IMR-90 (cell line): ENCODE measurements around the gene RXFP1. TPM values are rescaled to one million over a fixed set of nuclear protein-coding genes. Genes with fewer than 3 reads are reported as not detected.

Experiments
- ATAC-seq: fragments of 200-7000 bp; cut with Tn5 transposase; 2 replicates; pipeline ENCODE4 v1.9.1; 2020; ENCODE audit warnings: low read depth, mild to moderate bottlenecking, moderate library complexity
- BruUV-seq: library from RNA; stranded (reverse); fragments of 400-500 nt; replicated peaks from 2 replicates; lab custom pipeline; 2021; lab: Mats Ljungman, UMichigan
- CTCF ChIA-PET: fragments of 300-600 bp; formaldehyde crosslinking; extraction: SDS; loops from one replicate; lab custom pipeline; 2021; ENCODE audit warnings: antibody characterized with exemption; lab: Yijun Ruan, JAX
- POLR2A ChIA-PET: fragments of 300-600 bp; sonication (Branson Sonifier 250); formaldehyde crosslinking; loops from one replicate; lab custom pipeline; 2022; ENCODE audit warnings: antibody characterized with exemption; ENCODE audit not compliant: unreplicated experiment; lab: Charles Lee
- DNase-seq: peaks from one replicate; pipeline ENCODE4 v3.0.0; 2013
- H2AFZ ChIP-seq: replicated peaks from 2 replicates; pipeline ENCODE3; 2013; ENCODE audit warnings: low read length, mild to moderate bottlenecking; ENCODE audit not compliant: poor library complexity
- H2AK5ac ChIP-seq: 2 replicates; pipeline ENCODE4 v1.6.1; 2013; ENCODE audit warnings: low read depth, low read length, inconsistent platforms
- H2AK9ac ChIP-seq: replicated peaks from 2 replicates; pipeline ENCODE3; 2013; ENCODE audit warnings: mild to moderate bottlenecking, low read depth, low read length, moderate library complexity; ENCODE audit not compliant: poor library complexity
- H2BK120ac ChIP-seq: 2 replicates; pipeline ENCODE4 v1.6.1; 2013; ENCODE audit warnings: low read depth, low read length, inconsistent platforms
- H2BK15ac ChIP-seq: 3 replicates; pipeline ENCODE4 v1.6.1; 2013; ENCODE audit warnings: low read depth, low read length, inconsistent platforms
- H2BK20ac ChIP-seq: 2 replicates; pipeline ENCODE4 v1.6.1; 2013; ENCODE audit warnings: low read depth, mild to moderate bottlenecking, inconsistent platforms, low read length, moderate library complexity
- H2BK5ac ChIP-seq: 2 replicates; pipeline ENCODE4 v1.6.1; 2013; ENCODE audit warnings: mild to moderate bottlenecking, low read depth, low read length, inconsistent platforms; ENCODE audit not compliant: poor library complexity, severe bottlenecking
- H3K14ac ChIP-seq: replicated peaks from 2 replicates; pipeline ENCODE4 v1.6.1; 2013; ENCODE audit warnings: low read depth, low read length, inconsistent platforms
- H3K18ac ChIP-seq: 2 replicates; pipeline ENCODE4 v1.6.1; 2013; ENCODE audit warnings: low read depth, low read length, control low read depth
- H3K23ac ChIP-seq: 2 replicates; pipeline ENCODE4 v1.6.1; 2013; ENCODE audit warnings: low read depth, low read length, inconsistent platforms
- H3K27ac ChIP-seq: 2 replicates; pipeline ENCODE4 v1.5.1; 2013; ENCODE audit warnings: mild to moderate bottlenecking, control low read depth, low read length; ENCODE audit not compliant: insufficient read depth
- H3K27me3 ChIP-seq: 2 replicates; pipeline ENCODE4 v1.6.1; 2013; ENCODE audit warnings: low read length; ENCODE audit not compliant: control insufficient read depth, insufficient read depth
- H3K36me3 ChIP-seq: 2 replicates; pipeline ENCODE4 v1.6.1; 2013; ENCODE audit warnings: low read length, mixed read lengths; ENCODE audit not compliant: control insufficient read depth, insufficient read depth
- H3K4ac ChIP-seq: 2 replicates; pipeline ENCODE4 v1.6.1; 2013; ENCODE audit warnings: low read depth, low read length, inconsistent platforms
- H3K4me1 ChIP-seq: 2 replicates; pipeline ENCODE4 v1.6.1; 2013; ENCODE audit warnings: low read length, mixed read lengths; ENCODE audit not compliant: control insufficient read depth, insufficient read depth
- H3K4me2 ChIP-seq: 2 replicates; pipeline ENCODE4 v1.6.1; 2013; ENCODE audit warnings: low read depth, mild to moderate bottlenecking, control low read depth, low read length, moderate library complexity
- H3K4me3 ChIP-seq: 2 replicates; pipeline ENCODE4 v1.5.1; 2013; ENCODE audit warnings: low read depth, mild to moderate bottlenecking, control low read depth, low read length, moderate library complexity; ENCODE audit not compliant: insufficient read depth
- H3K56ac ChIP-seq: 2 replicates; pipeline ENCODE4 v1.6.1; 2013; ENCODE audit warnings: low read length, inconsistent platforms; ENCODE audit not compliant: insufficient read depth; ENCODE audit errors: extremely low read depth
- H3K79me1 ChIP-seq, 2 experiments: 2 replicates each; pipeline ENCODE4 v1.6.1; 2013; ENCODE audit warnings: low read length in 2 of 2, inconsistent platforms in 1 of 2, low read depth in 1 of 2
- H3K9ac ChIP-seq: 2 replicates; pipeline ENCODE4 v1.6.1; 2013; ENCODE audit warnings: low read depth, low read length, control low read depth
- H3K9me1 ChIP-seq: 2 replicates; pipeline ENCODE4 v1.6.1; 2013; ENCODE audit warnings: low read length, inconsistent platforms; ENCODE audit not compliant: insufficient read depth
- H3K9me3 ChIP-seq: 2 replicates; pipeline ENCODE4 v1.6.1; 2013; ENCODE audit warnings: low read length; ENCODE audit not compliant: control insufficient read depth, insufficient read depth
- H4K20me1 ChIP-seq: 2 replicates; pipeline ENCODE4 v1.6.1; 2013; ENCODE audit warnings: low read length, inconsistent platforms; ENCODE audit not compliant: insufficient read depth
- H4K5ac ChIP-seq: 2 replicates; pipeline ENCODE4 v1.6.1; 2013; ENCODE audit warnings: mild to moderate bottlenecking, low read depth, low read length, control low read depth
- H4K8ac ChIP-seq, 2 experiments: 2 replicates each; pipeline ENCODE4 v1.6.1; 2013; ENCODE audit warnings: low read depth in 2 of 2, low read length in 2 of 2, control low read depth in 1 of 2, inconsistent platforms in 1 of 2
- H4K91ac ChIP-seq: 2 replicates; pipeline ENCODE4 v1.6.1; 2013; ENCODE audit warnings: low read depth, low read length, inconsistent platforms; ENCODE audit not compliant: insufficient read depth
- BHLHE40 ChIP-seq: fragments of 150-350 bp; IDR thresholded peaks from 2 replicates; pipeline ENCODE4 v1.6.1; 2016; ENCODE audit warnings: mild to moderate bottlenecking, low read depth, low read length
- CEBPB ChIP-seq: IDR thresholded peaks from 2 replicates; pipeline ENCODE4 v1.6.1; 2012; ENCODE audit warnings: low read depth, low read length, improper control_type of control experiment
- CHD1 ChIP-seq: IDR thresholded peaks from 2 replicates; pipeline ENCODE4 v1.6.1; 2012; ENCODE audit warnings: low read depth, low read length, improper control_type of control experiment
- FOS ChIP-seq: fragments of 150-350 bp; IDR thresholded peaks from 2 replicates; pipeline ENCODE4 v1.6.1; 2016; ENCODE audit warnings: low read depth, low read length
- MAFK ChIP-seq: IDR thresholded peaks from 2 replicates; pipeline ENCODE4 v1.6.1; 2012; ENCODE audit warnings: low read depth, low read length, improper control_type of control experiment
- MAZ ChIP-seq: IDR thresholded peaks from 2 replicates; pipeline ENCODE4 v1.6.1; 2012; ENCODE audit warnings: low read depth, mild to moderate bottlenecking, low read length, improper control_type of control experiment, moderate library complexity, borderline replicate concordance
- MXI1 ChIP-seq: IDR thresholded peaks from 2 replicates; pipeline ENCODE4 v1.6.1; 2012; ENCODE audit warnings: low read depth, mild to moderate bottlenecking, low read length, moderate library complexity, borderline replicate concordance
- NFE2L2 ChIP-seq: fragments of 150-350 bp; IDR thresholded peaks from 2 replicates; pipeline ENCODE4 v1.6.1; 2016; ENCODE audit warnings: low read depth, mild to moderate bottlenecking, low read length
- POLR2A ChIP-seq: IDR thresholded peaks from 2 replicates; pipeline ENCODE4 v1.6.1; 2012; ENCODE audit warnings: mild to moderate bottlenecking, low read depth, low read length
- RAD21 ChIP-seq: IDR thresholded peaks from 2 replicates; pipeline ENCODE4 v1.6.1; 2012; ENCODE audit warnings: low read length, improper control_type of control experiment
- RCOR1 ChIP-seq: IDR thresholded peaks from 2 replicates; pipeline ENCODE4 v1.6.1; 2012; ENCODE audit warnings: mild to moderate bottlenecking, low read length, improper control_type of control experiment; ENCODE audit not compliant: insufficient replicate concordance
- RFX5 ChIP-seq: IDR thresholded peaks from 2 replicates; pipeline ENCODE4 v1.8.0; 2012; ENCODE audit warnings: low read depth, mild to moderate bottlenecking, low read length, moderate library complexity
- SMC3 ChIP-seq: fragments of 150-350 bp; IDR thresholded peaks from 2 replicates; pipeline ENCODE4 v1.6.1; 2016; ENCODE audit warnings: low read depth, mild to moderate bottlenecking, antibody characterized with exemption, low read length, moderate library complexity
- WGBS, 2 experiments: methylation state at CpG; one replicate each; pipeline versions ENCODE4 v1.1.5 to v1.1.7; 2013; ENCODE audit warnings: missing lambda C conversion rate in 2 of 2; ENCODE audit not compliant: insufficient read length in 1 of 2; ENCODE audit errors: extremely low coverage in 2 of 2; 5-methylcytosine and 5-hydroxymethylcytosine counted together
- dilution Hi-C: fragments of 300-500 bp; cut with HindIII; formaldehyde crosslinking; loops from one replicate; pipeline ENCODE4 v1.14.3; 2018; ENCODE audit warnings: low sequenced_read_pairs; ENCODE audit not compliant: unreplicated experiment
- in situ Hi-C: fragments of 300-500 bp; cut with MboI; formaldehyde crosslinking; loops from 3 replicates; pipeline ENCODE4 v1.14.3; 2019; ENCODE audit warnings: low sequenced_read_pairs, inconsistent platforms, mixed read lengths
- intact Hi-C: fragments of 100-400 bp; cut with micrococcal nuclease; formaldehyde crosslinking; loops from 2 replicates; pipeline ENCODE4 v1.10.0; 2022
- polyA plus RNA-seq, 3 experiments: library from polyadenylated mRNA; depleted of rRNA; stranded (reverse); fragments of >200 nt; gene quantifications; 2 replicates each; pipeline ENCODE4 v1.2.3, GENCODE V29; 2012; ENCODE audit warnings: low replicate concordance in 1 of 3
- total RNA-seq: library from RNA; depleted of rRNA; stranded (reverse); fragments of >200 nt; gene quantifications from 2 replicates; pipeline ENCODE4 v1.2.3, GENCODE V29; 2012
- TF ChIP-seq, protein P1 (sequence below): fragments of 150-350 bp; IDR thresholded peaks from 2 replicates; pipeline ENCODE4 v1.6.1; 2017; ENCODE audit warnings: mild to moderate bottlenecking, antibody characterized with exemption, low read length, low read depth
- TF ChIP-seq, protein P2 (sequence below): fragments of 150-350 bp; IDR thresholded peaks from 2 replicates; pipeline ENCODE4 v1.6.1; 2016; ENCODE audit warnings: low read depth, mild to moderate bottlenecking, low read length, moderate library complexity, borderline replicate concordance
- TF ChIP-seq, protein P3 (sequence below): conservative IDR thresholded peaks from 2 replicates; pipeline ENCODE4 v1.5.1; 2012; ENCODE audit warnings: mild to moderate bottlenecking, low read depth, low read length, improper control_type of control experiment

Gene RXFP1
- total and polyA plus RNA-seq, 2 of the 4 experiments (the other 2 are of a cell fraction): not detected

DNA sequence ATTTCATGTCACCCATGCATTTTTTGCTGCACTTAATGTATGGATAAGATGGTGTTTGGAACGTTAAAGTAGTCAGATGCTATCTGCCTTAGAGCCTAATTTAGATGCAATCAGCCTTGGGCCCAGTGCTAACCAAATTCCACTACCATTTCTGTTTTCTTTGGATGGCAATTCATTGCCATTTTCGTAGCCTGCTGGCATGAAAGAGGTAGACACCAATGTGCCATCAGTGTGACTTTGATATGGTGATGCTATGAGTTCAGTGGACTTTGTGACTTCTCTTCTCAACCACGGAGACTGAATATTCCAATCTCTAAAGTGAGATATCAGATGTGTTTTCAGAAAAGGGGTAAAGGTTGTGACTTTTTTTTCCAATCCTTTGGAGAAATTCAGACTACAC is 152.0 kb downstream of the RXFP1 start:
- ATAC-seq (no peak), DNase-seq (no peak)
- Histone ChIP-seq H2BK5ac (no peak overlapping the region), H3K18ac (no peak overlapping the region), H2BK15ac (no peak overlapping the region), H2BK120ac (no peak overlapping the region), H3K79me1 (peaks cover 10 to 26% of the 10 kb centered on the region in 2 experiments; a peak in 3 of 4 replicates), H4K91ac (no peak overlapping the region), H3K9me1 (no peaks in the 10 kb centered on the region), H3K9ac (no peak overlapping the region), H4K5ac (no peak overlapping the region), H3K4me3 (no peak overlapping the region), H2AK5ac (no peak overlapping the region), H3K27ac (no peak overlapping the region), H3K14ac (no peak overlapping the region), H2BK20ac (no peak overlapping the region), H2AFZ (no peak overlapping the region), H3K4me1 (no peaks in the 10 kb centered on the region), H3K4me2 (no peak overlapping the region), H3K9me3 (no peaks in the 10 kb centered on the region), H4K20me1 (no peaks in the 10 kb centered on the region), H3K56ac (no peak overlapping the region), H3K4ac (no peak overlapping the region), H2AK9ac (no peak overlapping the region), H3K23ac (no peak overlapping the region), H3K27me3 (no peaks in the 10 kb centered on the region), H3K36me3 (no peaks in the 10 kb centered on the region), H4K8ac (no peak overlapping the region)
- CTCF ChIA-PET: no interaction called here
- intact Hi-C loops (no loop called here), in situ Hi-C loops (no loop called here), dilution Hi-C loops (no loop called here)
- no peak for TF ChIP-seq MAZ
- TF ChIP-seq, protein P1, sequence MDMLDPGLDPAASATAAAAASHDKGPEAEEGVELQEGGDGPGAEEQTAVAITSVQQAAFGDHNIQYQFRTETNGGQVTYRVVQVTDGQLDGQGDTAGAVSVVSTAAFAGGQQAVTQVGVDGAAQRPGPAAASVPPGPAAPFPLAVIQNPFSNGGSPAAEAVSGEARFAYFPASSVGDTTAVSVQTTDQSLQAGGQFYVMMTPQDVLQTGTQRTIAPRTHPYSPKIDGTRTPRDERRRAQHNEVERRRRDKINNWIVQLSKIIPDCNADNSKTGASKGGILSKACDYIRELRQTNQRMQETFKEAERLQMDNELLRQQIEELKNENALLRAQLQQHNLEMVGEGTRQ: no peak
- TF ChIP-seq SMC3: no peak
- no peak for TF ChIP-seq BHLHE40
- TF ChIP-seq RCOR1: no peak
- no peak for TF ChIP-seq CEBPB
- TF ChIP-seq, protein P2, sequence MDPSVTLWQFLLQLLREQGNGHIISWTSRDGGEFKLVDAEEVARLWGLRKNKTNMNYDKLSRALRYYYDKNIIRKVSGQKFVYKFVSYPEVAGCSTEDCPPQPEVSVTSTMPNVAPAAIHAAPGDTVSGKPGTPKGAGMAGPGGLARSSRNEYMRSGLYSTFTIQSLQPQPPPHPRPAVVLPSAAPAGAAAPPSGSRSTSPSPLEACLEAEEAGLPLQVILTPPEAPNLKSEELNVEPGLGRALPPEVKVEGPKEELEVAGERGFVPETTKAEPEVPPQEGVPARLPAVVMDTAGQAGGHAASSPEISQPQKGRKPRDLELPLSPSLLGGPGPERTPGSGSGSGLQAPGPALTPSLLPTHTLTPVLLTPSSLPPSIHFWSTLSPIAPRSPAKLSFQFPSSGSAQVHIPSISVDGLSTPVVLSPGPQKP: no peak
- TF ChIP-seq NFE2L2: no peak
- TF ChIP-seq MAFK: no peak
- TF ChIP-seq POLR2A: no peak
- no peak for TF ChIP-seq MXI1
- TF ChIP-seq CHD1: no peak
- TF ChIP-seq, protein P3, sequence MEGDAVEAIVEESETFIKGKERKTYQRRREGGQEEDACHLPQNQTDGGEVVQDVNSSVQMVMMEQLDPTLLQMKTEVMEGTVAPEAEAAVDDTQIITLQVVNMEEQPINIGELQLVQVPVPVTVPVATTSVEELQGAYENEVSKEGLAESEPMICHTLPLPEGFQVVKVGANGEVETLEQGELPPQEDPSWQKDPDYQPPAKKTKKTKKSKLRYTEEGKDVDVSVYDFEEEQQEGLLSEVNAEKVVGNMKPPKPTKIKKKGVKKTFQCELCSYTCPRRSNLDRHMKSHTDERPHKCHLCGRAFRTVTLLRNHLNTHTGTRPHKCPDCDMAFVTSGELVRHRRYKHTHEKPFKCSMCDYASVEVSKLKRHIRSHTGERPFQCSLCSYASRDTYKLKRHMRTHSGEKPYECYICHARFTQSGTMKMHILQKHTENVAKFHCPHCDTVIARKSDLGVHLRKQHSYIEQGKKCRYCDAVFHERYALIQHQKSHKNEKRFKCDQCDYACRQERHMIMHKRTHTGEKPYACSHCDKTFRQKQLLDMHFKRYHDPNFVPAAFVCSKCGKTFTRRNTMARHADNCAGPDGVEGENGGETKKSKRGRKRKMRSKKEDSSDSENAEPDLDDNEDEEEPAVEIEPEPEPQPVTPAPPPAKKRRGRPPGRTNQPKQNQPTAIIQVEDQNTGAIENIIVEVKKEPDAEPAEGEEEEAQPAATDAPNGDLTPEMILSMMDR: no peak
- TF ChIP-seq RFX5: no peak
- no peak for TF ChIP-seq FOS
- no peak for TF ChIP-seq RAD21
- no CpG with 5 or more reads among the region's 3 CpGs for WGBS, 2 experiments
- POLR2A ChIA-PET: no interaction called here
- TSS peak; percentile 45 for BruUV-seq
